Ovary (tissue), 9 donors: ENCODE data around the gene GPSM1. TPM values are rescaled to one million over a fixed set of nuclear protein-coding genes. Genes with fewer than 3 reads are reported as not detected.

Experiments
- DNase-seq, 5 donors: peaks; one replicate each; pipeline ENCODE4 v3.0.0-alpha.2; 2019 to 2020
- H3K27ac ChIP-seq, 2 donors: fragments of 200-600 bp; one replicate each; pipeline versions ENCODE4 v1.5.1 to v1.8.0; 2019 to 2022
- H3K27me3 ChIP-seq: fragments of 200-600 bp; one replicate; pipeline ENCODE4 v1.8.0; 2022
- H3K36me3 ChIP-seq: fragments of 200-600 bp; sonication (generic); one replicate; pipeline ENCODE4 v1.5.1; 2019
- H3K4me1 ChIP-seq: one replicate; pipeline ENCODE4 v1.8.1; 2013; ENCODE audit warnings: mild to moderate bottlenecking, moderate library complexity; ENCODE audit not compliant: insufficient read depth
- H3K4me3 ChIP-seq: fragments of 200-600 bp; sonication (generic); one replicate; pipeline ENCODE4 v1.5.1; 2017
- H3K9me3 ChIP-seq, 2 donors: fragments of 200-600 bp in 1 of 2; sonication (generic) in 1 of 2; one replicate each; pipeline versions ENCODE4 v1.5.1 to v1.8.1; 2013 to 2019; ENCODE audit warnings: mild to moderate bottlenecking in 1 of 2, moderate library complexity in 1 of 2
- EP300 ChIP-seq: sonication (generic); formaldehyde crosslinking; IDR thresholded peaks from one replicate; pipeline ENCODE4 v1.6.1; 2017; ENCODE audit warnings: antibody characterized with exemption
- POLR2A ChIP-seq: fragments of 450-650 bp; IDR thresholded peaks from one replicate; pipeline ENCODE4 v1.6.1; 2017; ENCODE audit warnings: antibody characterized with exemption, mild to moderate bottlenecking, moderate library complexity
- WGBS, 3 donors: extraction: QIAGEN DNeasy Blood & Tissue Kit in 1 of 3; methylation state at CpG; one replicate each; pipeline versions ENCODE4 v1.1.5 to v1.1.7; 2013 to 2017; 5-methylcytosine and 5-hydroxymethylcytosine counted together
- intact Hi-C, 4 donors: fragments of 100-400 bp; cut with DNase I; formaldehyde crosslinking; loops; one replicate each; pipeline versions ENCODE4 v1.11.0 to v1.15.1; 2022 to 2023
- polyA plus RNA-seq, 2 donors: library from polyadenylated mRNA; stranded (reverse); fragments of 200-250 nt in 1 of 2; fragments of 350-450 nt in 1 of 2; fragmentation: Illumina TruSeq in 1 of 2; extraction: RNeasy Lipid Tissue Mini Kit (QIAGEN cat#74804) in 1 of 2; gene quantifications; one replicate each; pipeline ENCODE4 v1.2.3, GENCODE V29; 2013 to 2014
- total RNA-seq, 7 donors: library from RNA; depleted of rRNA in 2 of 7; stranded (reverse); fragments of >200 nt in 2 of 7; fragmentation: NEBNext Ultra II Directional in 3 of 7; extraction: Animal tissue kit (Norgen Biotek cat#: 25700) in 3 of 7; gene quantifications; one replicate each; pipeline versions ENCODE4 v1.1.0 to v1.2.4, GENCODE V29; 2016 to 2023
- TF ChIP-seq, protein P1 (sequence below), 3 donors: fragments of 450-650 bp in 2 of 3; fragments of 200-600 bp in 1 of 3; IDR thresholded peaks; one replicate each; pipeline versions ENCODE4 v1.5.1 to v1.8.0; 2016 to 2022; ENCODE audit warnings: antibody characterized with exemption in 3 of 3, mild to moderate bottlenecking in 1 of 3
- donor health status: DM: no; HTN: no; CAD: no; lungs with moderate emphysema.
- donor health status: DM: no; HTN: no; CAD: no.
- donor health status: Bipolar disorder and iron deficiency.
- donor health status: DM: yes; HTN: yes; CAD: no.
- donor health status: DM: no; HTN: no; CAD: no.
- donor health status: DM: yes; HTN: yes; CAD: no.

GPSM1 gene
- total and polyA plus RNA-seq, 9 donors = 0.57 to 65.4 (median 36.3) TPM

GRCh38 chr9:136396219-136396515, 68.8 kb downstream of the GPSM1 start:
- TF ChIP-seq, protein P1, sequence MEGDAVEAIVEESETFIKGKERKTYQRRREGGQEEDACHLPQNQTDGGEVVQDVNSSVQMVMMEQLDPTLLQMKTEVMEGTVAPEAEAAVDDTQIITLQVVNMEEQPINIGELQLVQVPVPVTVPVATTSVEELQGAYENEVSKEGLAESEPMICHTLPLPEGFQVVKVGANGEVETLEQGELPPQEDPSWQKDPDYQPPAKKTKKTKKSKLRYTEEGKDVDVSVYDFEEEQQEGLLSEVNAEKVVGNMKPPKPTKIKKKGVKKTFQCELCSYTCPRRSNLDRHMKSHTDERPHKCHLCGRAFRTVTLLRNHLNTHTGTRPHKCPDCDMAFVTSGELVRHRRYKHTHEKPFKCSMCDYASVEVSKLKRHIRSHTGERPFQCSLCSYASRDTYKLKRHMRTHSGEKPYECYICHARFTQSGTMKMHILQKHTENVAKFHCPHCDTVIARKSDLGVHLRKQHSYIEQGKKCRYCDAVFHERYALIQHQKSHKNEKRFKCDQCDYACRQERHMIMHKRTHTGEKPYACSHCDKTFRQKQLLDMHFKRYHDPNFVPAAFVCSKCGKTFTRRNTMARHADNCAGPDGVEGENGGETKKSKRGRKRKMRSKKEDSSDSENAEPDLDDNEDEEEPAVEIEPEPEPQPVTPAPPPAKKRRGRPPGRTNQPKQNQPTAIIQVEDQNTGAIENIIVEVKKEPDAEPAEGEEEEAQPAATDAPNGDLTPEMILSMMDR (IDR thresholded peaks at IDR 0.05) = no peak
- TF ChIP-seq POLR2A (no peak), EP300 (no peak)
- no peak overlapping the region for H3K27ac ChIP-seq
- no peak for DNase-seq
- H3K4me1 ChIP-seq = peaks cover 13% of the 10 kb centered on the region
- no peaks in the 10 kb centered on the region for H3K36me3 ChIP-seq
- no peaks in the 10 kb centered on the region for H3K9me3 ChIP-seq
- H3K4me3 ChIP-seq = no peak overlapping the region
- intact Hi-C loops = no loop called here
- 79 to 85% (median 83%) methylated on average over 4 of the region's 4 CpGs for WGBS, 3 donors
- no peaks in the 10 kb centered on the region for H3K27me3 ChIP-seq

- no peak for TF ChIP-seq POLR2A
- TF ChIP-seq, protein P1 (IDR thresholded peaks at IDR 0.05) = no peak
- TF ChIP-seq EP300 = no peak
- Histone ChIP-seq H3K4me1 (peaks cover 13% of the 10 kb centered on the region), H3K27me3 (no peaks in the 10 kb centered on the region), H3K9me3 (no peaks in the 10 kb centered on the region), H3K36me3 (no peaks in the 10 kb centered on the region), H3K27ac (no peak overlapping the region), H3K4me3 (no peak overlapping the region)
- intact Hi-C loops = no loop called here
- WGBS, 3 donors = 42 to 90% (median 75%) methylated on average over 2 to 6 of the region's 6 CpGs
- no peak for DNase-seq
Observed at GRCh38 chr9:136397643-136398042, 70.3 kb downstream of the GPSM1 start.

- WGBS, 3 donors = 88 to 90% (median 89%) methylated on average over 12 of the region's 12 CpGs
- Histone ChIP-seq H3K4me3 (no peak overlapping the region), H3K36me3 (no peaks in the 10 kb centered on the region), H3K27ac (no peak overlapping the region), H3K4me1 (peaks cover 13% of the 10 kb centered on the region), H3K27me3 (no peaks in the 10 kb centered on the region), H3K9me3 (no peaks in the 10 kb centered on the region)
- intact Hi-C loops = no loop called here
- TF ChIP-seq POLR2A (no peak), EP300 (no peak)
- TF ChIP-seq, protein P1 (IDR thresholded peaks at IDR 0.05) = no peak
- DNase-seq = no peak
Observed at GRCh38 chr9:136398286-136398685, 70.9 kb downstream of the GPSM1 start.

DNA sequence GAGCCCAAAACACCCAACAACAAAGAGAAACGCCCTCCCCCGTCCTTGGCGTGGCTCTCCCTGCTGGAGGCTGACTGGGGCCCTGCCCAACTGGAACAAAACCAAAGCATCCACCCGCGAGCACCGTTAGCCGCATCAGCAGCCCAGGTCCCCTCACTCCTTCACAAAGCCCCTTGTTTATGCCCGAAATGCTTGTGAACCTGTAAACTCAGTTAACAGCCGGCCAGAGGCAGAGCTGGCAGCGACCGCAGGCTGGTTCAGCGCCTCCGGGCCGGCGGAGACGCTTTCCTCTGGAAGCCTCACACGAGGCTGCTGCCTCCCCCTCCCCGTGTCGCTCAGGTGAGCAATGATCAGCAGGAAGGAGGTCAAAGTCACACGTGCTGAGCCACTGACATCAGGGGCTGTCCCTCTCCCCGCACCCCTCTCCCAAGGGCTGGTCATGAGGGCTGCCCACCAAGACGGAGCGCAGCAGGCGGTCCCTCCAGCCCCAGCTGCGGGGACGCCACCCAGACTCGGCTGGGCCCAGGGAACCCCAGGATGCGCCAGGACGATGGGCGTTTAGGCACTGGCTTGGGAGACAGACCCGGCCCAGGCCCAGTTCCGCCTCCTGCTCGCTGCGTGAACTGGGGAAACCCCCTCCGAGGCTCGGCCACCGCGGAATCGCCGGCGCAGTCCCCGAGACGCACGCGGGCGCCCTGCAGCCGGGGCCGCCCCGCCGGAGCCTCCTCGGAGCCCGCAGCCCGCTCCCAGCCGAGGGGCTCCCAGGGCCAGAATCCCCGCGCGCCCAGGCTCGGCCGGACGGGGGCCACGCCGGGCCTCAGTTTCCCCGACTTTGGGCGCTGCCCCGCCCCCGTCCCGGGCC, 72.1 kb downstream of the GPSM1 start:
- Histone ChIP-seq H3K9me3 (no peaks in the 10 kb centered on the region), H3K36me3 (no peaks in the 10 kb centered on the region), H3K27ac (no peak overlapping the region), H3K4me3 (peak overlapping the region; percentile 89), H3K4me1 (peaks cover 13% of the 10 kb centered on the region), H3K27me3 (no peaks in the 10 kb centered on the region)
- DNase-seq = peak in 2 of 5 donors; percentile 29 to 43
- TF ChIP-seq, protein P1 (IDR thresholded peaks at IDR 0.05) = no peak
- TF ChIP-seq EP300 = no peak
- TF ChIP-seq POLR2A = no peak
- intact Hi-C loops = loop anchor here in 2 of 4 donors (2.0 to 5.0 kb wide), 2 partner anchors 87 to 89 kb away; no protein-coding TSS in a partner anchor
- WGBS, 3 donors = 0 to 1% (median 0%) methylated on average over 31 to 67 of the region's 67 CpGs
